ENCODE results near the gene PYGB. TPM values are rescaled to one million over a fixed set of nuclear protein-coding genes. Genes with fewer than 3 reads are reported as not detected.
A peak's percentile ranks its signal among the peaks of the same experiment; 100 is the strongest.

The PYGB gene
- total RNA-seq, 1 experiment from 2014 or later = 216 TPM

GRCh38 chr20:25209400-25209799 lies 38.5 kb upstream of the PYGB start:
- no peak for TF ChIP-seq CTCF (conservative IDR thresholded peaks at IDR 0.05; ENCODE audit: low read depth, low read length)
- no peak for TF ChIP-seq EZH2phosphoT487 (IDR thresholded peaks at IDR 0.05; ENCODE audit: borderline replicate concordance, low read length)
- no peak for TF ChIP-seq EZH2 (IDR thresholded peaks at IDR 0.05; ENCODE audit: low read length, unreplicated experiment)
- POLR2A ChIA-PET (ENCODE audit: unreplicated experiment) = interaction anchor here (0.5 kb wide), 1 partner anchor 10 kb away, joined by 3 read pairs; no protein-coding TSS in a partner anchor

GRCh38 chr20:25209911-25210310 lies 38.0 kb upstream of the PYGB start:
- ChIA-PET POLR2A (ENCODE audit: unreplicated experiment) (interaction anchor here (0.5 kb wide), 1 partner anchor 10 kb away, joined by 3 read pairs; no protein-coding TSS in a partner anchor), CTCF (no interaction called here)
- intact Hi-C loops (cut with micrococcal nuclease) = no loop called here
- ATAC-seq = no peak
- no peak for DNase-seq
- Histone ChIP-seq H3K36me3 (ENCODE audit: low read depth, low read length) (peaks cover 39% of the 10 kb centered on the region), H3K4me1 (ENCODE audit: insufficient read depth, low read length) (no peaks in the 10 kb centered on the region), H2AFZ (ENCODE audit: low read length) (no peak overlapping the region), H4K20me1 (ENCODE audit: low read length) (no peaks in the 10 kb centered on the region), H3F3A (ENCODE audit: low read length, unreplicated experiment) (no peaks in the 10 kb centered on the region), H3K4me2 (ENCODE audit: low read length) (no peak overlapping the region), H3K27me3 (ENCODE audit: low read length) (no peaks in the 10 kb centered on the region), H3K27ac (ENCODE audit: low read length) (no peak overlapping the region), H3K9me3 (ENCODE audit: low read length) (no peaks in the 10 kb centered on the region), H3K4me3 (ENCODE audit: low read length) (no peak overlapping the region), H3K79me2 (ENCODE audit: low read length) (peaks cover 33% of the 10 kb centered on the region), H3K9ac (ENCODE audit: low read length) (no peak overlapping the region), H3K9me2 (replicated peaks; ENCODE audit: low read length) (no peaks in the 10 kb centered on the region)
- BruUV-seq (replicated peaks) = no TSS peak
- TF ChIP-seq EZH2phosphoT487 (IDR thresholded peaks at IDR 0.05; ENCODE audit: borderline replicate concordance, low read length) (no peak), CTCF (conservative IDR thresholded peaks at IDR 0.05; ENCODE audit: low read depth, low read length) (no peak), EZH2 (IDR thresholded peaks at IDR 0.05; ENCODE audit: low read length, unreplicated experiment) (no peak)

More at GRCh38 chr20:25209400-25209799, 38.5 kb upstream of the PYGB start:
- Histone ChIP-seq H3K4me1 (ENCODE audit: insufficient read depth, low read length) (no peaks in the 10 kb centered on the region), H3K9me3 (ENCODE audit: low read length) (no peaks in the 10 kb centered on the region), H2AFZ (ENCODE audit: low read length) (no peak overlapping the region), H3K36me3 (ENCODE audit: low read depth, low read length) (peaks cover 33% of the 10 kb centered on the region), H4K20me1 (ENCODE audit: low read length) (no peaks in the 10 kb centered on the region), H3K79me2 (ENCODE audit: low read length) (peaks cover 38% of the 10 kb centered on the region), H3F3A (ENCODE audit: low read length, unreplicated experiment) (no peaks in the 10 kb centered on the region), H3K27ac (ENCODE audit: low read length) (no peak overlapping the region), H3K27me3 (ENCODE audit: low read length) (no peaks in the 10 kb centered on the region), H3K4me2 (ENCODE audit: low read length) (no peak overlapping the region), H3K4me3 (ENCODE audit: low read length) (no peak overlapping the region), H3K9ac (ENCODE audit: low read length) (no peak overlapping the region), H3K9me2 (replicated peaks; ENCODE audit: low read length) (no peaks in the 10 kb centered on the region)
- DNase-seq = no peak
- CTCF ChIA-PET = no interaction called here
- intact Hi-C loops (cut with micrococcal nuclease) = no loop called here
- BruUV-seq (replicated peaks) = no TSS peak
- no peak for ATAC-seq

- peaks cover 19% of the 10 kb centered on the region for H3K79me2 ChIP-seq (ENCODE audit: low read length)
- no peaks in the 10 kb centered on the region for H4K20me1 ChIP-seq (ENCODE audit: low read length)
- no peaks in the 10 kb centered on the region for H3K9me3 ChIP-seq (ENCODE audit: low read length)
- TF ChIP-seq EZH2phosphoT487 (IDR thresholded peaks at IDR 0.05; ENCODE audit: borderline replicate concordance, low read length) = no peak
- no peak for TF ChIP-seq CTCF (conservative IDR thresholded peaks at IDR 0.05; ENCODE audit: low read depth, low read length)
- TF ChIP-seq EZH2 (IDR thresholded peaks at IDR 0.05; ENCODE audit: low read length, unreplicated experiment) = no peak
- H3K27me3 ChIP-seq (ENCODE audit: low read length) = no peaks in the 10 kb centered on the region
- H3K4me2 ChIP-seq (ENCODE audit: low read length) = no peak overlapping the region
- POLR2A ChIA-PET (ENCODE audit: unreplicated experiment) = no interaction called here
- H3K9me2 ChIP-seq (replicated peaks; ENCODE audit: low read length) = no peaks in the 10 kb centered on the region
- intact Hi-C loops (cut with micrococcal nuclease) = no loop called here
- no peak overlapping the region for H3K4me3 ChIP-seq (ENCODE audit: low read length)
- H3F3A ChIP-seq (ENCODE audit: low read length, unreplicated experiment) = no peaks in the 10 kb centered on the region
- peaks cover 52% of the 10 kb centered on the region for H3K36me3 ChIP-seq (ENCODE audit: low read depth, low read length)
- H3K4me1 ChIP-seq (ENCODE audit: insufficient read depth, low read length) = no peaks in the 10 kb centered on the region
- H3K27ac ChIP-seq (ENCODE audit: low read length) = no peak overlapping the region
- DNase-seq (no peak), ATAC-seq (no peak)
- H3K9ac ChIP-seq (ENCODE audit: low read length) = no peak overlapping the region
- CTCF ChIA-PET = no interaction called here
- TSS peak; percentile 10 for BruUV-seq (replicated peaks)
- no peak overlapping the region for H2AFZ ChIP-seq (ENCODE audit: low read length)
Measured at GRCh38 chr20:25211273-25211672, 36.6 kb upstream of the PYGB start.

All from PC-3 (cell line).